Forelimb muscle (tissue), 1 donor: ENCODE data around the gene DOCK10. TPM values are rescaled to one million over a fixed set of nuclear protein-coding genes. Genes with fewer than 3 reads are reported as not detected.
"Not testable (repeated sequence)": the region's sequence is repeated elsewhere in the genome, so short reads cannot be mapped to it uniquely, and the experiment has no call there.

Experiments
- DNase-seq: peaks from one replicate; pipeline ENCODE4 v3.0.0-alpha.2; 2013; ENCODE audit warnings: low read depth
- polyA plus RNA-seq: library from polyadenylated mRNA; unstranded; fragments of 120-200 nt; gene quantifications from one replicate; pipeline ENCODE4 v1.2.1, GENCODE V29; 2013; ENCODE audit not compliant: insufficient read length

The DOCK10 gene
- 16.3 TPM for polyA plus RNA-seq

- no peak for DNase-seq
Measured at GRCh38 chr2:225041851-225042799, at the start of gene DOCK10. Gene DOCK10, minus strand, starts transcription at chr2:225042468. Its CDS starts 94 bp downstream, at chr2:225042374.

DNA sequence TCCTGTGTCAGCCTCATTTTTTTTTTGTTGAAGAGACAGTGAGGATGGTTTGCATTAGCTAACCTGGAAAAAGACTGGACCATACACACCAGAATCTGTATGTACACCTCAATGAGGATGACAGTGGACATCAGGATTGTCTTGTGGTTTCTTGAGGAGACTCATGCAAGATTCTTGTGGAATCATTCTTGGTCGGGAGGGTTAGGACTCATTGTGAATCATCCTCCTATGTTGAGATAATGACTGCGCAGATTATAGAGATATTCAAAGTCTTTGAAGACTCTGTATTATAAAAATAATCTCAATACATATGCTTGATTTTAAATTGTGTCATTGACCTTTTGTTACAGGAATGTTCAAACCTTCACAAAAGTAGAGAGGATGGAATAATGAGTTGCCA is 49.1 kb upstream of the DOCK10 start:
- DNase-seq, result no peak

GRCh38 chr2:225090746-225091145 is 48.5 kb upstream of the DOCK10 start:
- DNase-seq, result no peak

DNA sequence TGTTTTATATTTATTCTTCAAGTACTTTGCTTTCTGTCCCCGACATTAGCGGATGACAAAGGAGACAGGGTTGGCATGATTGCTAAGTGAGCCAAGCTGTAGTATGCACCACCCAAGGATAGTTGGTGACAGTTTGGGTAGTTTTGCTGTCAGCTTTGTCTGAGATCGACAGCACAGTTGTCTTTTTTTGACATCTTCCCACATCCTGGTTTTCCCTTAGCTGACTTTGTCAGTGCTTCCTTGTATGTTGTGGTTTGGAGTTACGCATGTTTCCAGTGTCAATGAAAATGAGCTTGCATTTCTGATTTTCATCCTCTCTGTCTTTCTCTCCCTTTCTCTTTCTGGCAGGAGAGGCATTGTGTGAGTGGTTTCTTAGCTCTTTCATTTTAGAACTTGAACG is 44.6 kb upstream of the DOCK10 start:
- DNase-seq, result no peak

DNA sequence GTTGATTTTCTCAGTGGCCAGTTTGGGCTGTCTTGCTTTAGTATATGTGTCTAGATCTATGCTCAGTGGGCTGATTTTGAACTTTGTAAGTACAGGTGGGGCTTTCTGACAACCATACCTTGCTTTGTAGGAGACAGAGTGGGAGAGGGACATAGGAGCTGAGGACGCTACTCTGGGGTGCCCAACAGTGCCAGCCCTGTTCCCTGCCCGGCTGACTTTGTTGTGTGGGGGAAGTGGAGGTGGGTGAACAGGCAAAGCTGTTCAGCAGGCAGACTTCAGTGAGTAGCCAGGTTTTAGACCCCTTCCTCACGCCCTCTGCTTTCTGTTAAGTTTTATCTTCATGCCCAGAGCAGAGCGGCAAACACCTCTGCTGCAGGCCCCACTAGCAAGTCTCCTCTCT is 44.2 kb upstream of the DOCK10 start:
- no peak for DNase-seq

GRCh38 chr2:225083276-225083675 is 41.0 kb upstream of the DOCK10 start:
- DNase-seq, result no peak

DNA sequence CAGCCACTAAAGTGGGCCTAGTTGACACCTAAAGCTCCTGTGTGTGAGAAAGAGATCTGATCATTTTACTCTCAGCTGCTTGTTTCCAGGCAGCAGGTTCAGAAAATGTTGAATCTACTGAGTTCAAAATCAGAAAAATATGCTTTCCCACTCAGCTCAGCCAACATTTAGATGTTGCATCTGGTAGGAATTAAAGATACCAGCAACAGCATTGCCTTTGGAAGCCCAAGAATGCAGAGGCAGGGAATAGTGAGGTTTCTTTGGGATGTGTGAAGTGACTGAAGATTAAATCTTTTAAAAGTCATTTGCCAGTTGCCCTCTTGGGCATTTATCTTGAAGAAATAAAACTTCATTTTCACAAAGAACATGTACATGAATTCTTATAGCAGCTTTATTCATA is 33.9 kb upstream of the DOCK10 start:
- DNase-seq, result no peak

- no peak for DNase-seq
Measured at GRCh38 chr2:225074919-225075681, 32.8 kb upstream of the DOCK10 start.

DNA sequence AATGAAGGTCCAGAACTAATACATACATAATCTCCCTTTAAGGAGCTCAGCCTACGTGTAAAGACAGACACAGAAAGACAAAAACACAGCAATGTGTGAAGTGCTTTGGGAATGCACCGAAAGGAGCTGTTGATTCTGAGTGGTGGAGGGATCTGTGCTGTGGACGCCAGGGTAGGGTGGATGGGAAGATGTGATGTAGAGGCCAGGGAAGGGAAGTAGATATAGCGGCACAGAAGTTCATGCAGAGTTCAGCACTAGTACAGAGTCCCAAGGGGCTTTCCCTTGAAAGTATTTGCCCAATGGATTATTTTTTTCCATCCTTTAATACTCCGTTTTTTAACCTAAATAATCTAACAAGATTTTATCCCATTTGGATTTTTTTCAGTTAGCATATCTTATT is 32.1 kb upstream of the DOCK10 start:
- no peak for DNase-seq

GRCh38 chr2:225073198-225073597 is 30.9 kb upstream of the DOCK10 start:
- DNase-seq, result no peak

GRCh38 chr2:225072444-225072843 is 30.2 kb upstream of the DOCK10 start:
- DNase-seq, result no peak

- no peak for DNase-seq
Measured at GRCh38 chr2:225070811-225071210, 28.5 kb upstream of the DOCK10 start.

GRCh38 chr2:225069966-225070365 is 27.7 kb upstream of the DOCK10 start:
- no peak for DNase-seq

GRCh38 chr2:225069477-225069876 is 27.2 kb upstream of the DOCK10 start:
- no peak for DNase-seq

DNA sequence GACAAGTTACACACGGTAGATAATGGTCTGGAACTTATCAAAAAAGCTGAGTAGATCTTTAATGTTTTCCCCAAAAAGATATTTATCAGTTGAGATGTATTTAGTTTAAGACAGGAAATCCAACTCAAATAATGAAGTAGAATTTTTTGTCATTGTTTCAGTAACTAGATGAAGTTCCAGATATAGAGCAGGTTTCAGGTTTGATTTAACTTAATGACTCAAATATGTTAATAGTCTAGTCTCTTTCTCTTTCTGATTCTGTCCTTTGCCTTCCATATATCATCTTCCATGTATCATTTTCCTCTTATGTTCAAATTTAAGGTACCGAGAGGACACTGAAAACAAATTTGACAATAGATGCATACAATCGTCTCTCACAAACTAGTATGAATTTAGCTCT is 23.6 kb upstream of the DOCK10 start:
- no peak for DNase-seq

GRCh38 chr2:225064928-225065327 is 22.7 kb upstream of the DOCK10 start:
- DNase-seq, result no peak

GRCh38 chr2:225064362-225064761 is 22.1 kb upstream of the DOCK10 start:
- DNase-seq, result no peak

- DNase-seq, result no peak
Measured at GRCh38 chr2:225056330-225057073, 14.2 kb upstream of the DOCK10 start.

GRCh38 chr2:225055714-225056113 is 13.4 kb upstream of the DOCK10 start:
- no peak for DNase-seq

GRCh38 chr2:225052703-225053102 is 10.4 kb upstream of the DOCK10 start:
- DNase-seq, result no peak

DNA sequence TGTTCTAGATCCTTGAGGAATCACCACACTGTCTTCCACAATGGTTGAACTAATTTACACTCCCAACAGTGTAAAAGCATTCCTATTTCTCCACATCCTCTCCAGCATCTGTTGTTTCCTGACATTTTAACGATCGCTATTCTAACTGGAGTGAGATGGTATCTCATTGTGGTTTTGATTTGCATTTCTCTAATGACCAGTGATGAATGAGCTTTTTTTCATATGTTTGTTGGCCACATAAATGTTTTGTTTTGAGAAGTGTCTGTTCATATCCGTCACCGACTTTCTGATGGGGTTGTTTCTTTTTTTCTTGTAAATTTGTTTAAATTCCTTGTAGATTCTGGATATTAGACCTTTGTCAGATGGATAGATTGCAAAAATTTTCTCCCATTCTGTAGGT is 5.2 kb upstream of the DOCK10 start:
- DNase-seq, result not testable (repeated sequence)

GRCh38 chr2:225042800-225043167 is 516 bp upstream of the DOCK10 start:
- DNase-seq, result no peak
